Gastrocnemius medialis (tissue), 4 donors: Measurements from ENCODE around the gene PLBD2. TPM values are rescaled to one million over a fixed set of nuclear protein-coding genes. Genes with fewer than 3 reads are reported as not detected.

Source experiments
- ATAC-seq, 2 donors: fragments of 150-250 bp; one replicate each; pipeline ENCODE4 v1.9.1; 2016
- DNase-seq, 2 donors: peaks; one replicate each; pipeline ENCODE4 v3.0.0-alpha.2; 2019
- H3K27ac ChIP-seq, 4 donors: fragments of 200-600 bp; sonication (generic); 1 replicate in 1 of 4; 2 replicates in 3 of 4; pipeline ENCODE4 v1.5.1; 2016 to 2018; ENCODE audit warnings: mild to moderate bottlenecking in 2 of 4, moderate library complexity in 1 of 4
- H3K27me3 ChIP-seq, 3 donors: fragments of 200-600 bp; sonication (generic) in 2 of 3; 1 replicate in 1 of 3; 2 replicates in 2 of 3; pipeline versions ENCODE4 v1.5.1 to v1.6.0; 2016 to 2019; ENCODE audit warnings: mild to moderate bottlenecking in 1 of 3, moderate library complexity in 1 of 3
- H3K36me3 ChIP-seq, 2 donors: fragments of 200-600 bp; sonication (generic) in 1 of 2; one replicate each; pipeline ENCODE4 v1.5.1; 2017 to 2018
- H3K4me1 ChIP-seq, 2 donors: fragments of 200-600 bp; sonication (generic) in 1 of 2; one replicate each; pipeline ENCODE4 v1.5.1; 2016 to 2017; ENCODE audit warnings: mild to moderate bottlenecking in 2 of 2
- H3K4me3 ChIP-seq, 4 donors: fragments of 200-600 bp; sonication (generic) in 3 of 4; 1 replicate in 1 of 4; 2 replicates in 3 of 4; pipeline ENCODE4 v1.5.1; 2016 to 2019; ENCODE audit warnings: mild to moderate bottlenecking in 2 of 4
- H3K9me3 ChIP-seq, 3 donors: fragments of 200-600 bp; sonication (generic) in 2 of 3; 1 replicate in 1 of 3; 2 replicates in 2 of 3; pipeline ENCODE4 v1.5.1; 2016 to 2019
- POLR2A ChIP-seq, 2 donors: fragments of 450-650 bp; IDR thresholded peaks; one replicate each; pipeline ENCODE4 v1.6.1; 2017; ENCODE audit warnings: antibody characterized with exemption in 2 of 2, mild to moderate bottlenecking in 2 of 2, moderate library complexity in 2 of 2
- in situ Hi-C, 4 donors: fragments of 200-750 bp; cut with MboI; loops; one replicate each; pipeline versions ENCODE4 v1.15.0 to v1.8.0; 2017; ENCODE audit warnings: low sequenced_read_pairs in 4 of 4
- intact Hi-C: fragments of 100-400 bp; cut with DNase I; formaldehyde crosslinking; loops from one replicate; pipeline ENCODE4 v1.15.1; 2023; ENCODE audit warnings: low total_unique reads
- total RNA-seq, 4 donors: library from RNA; depleted of rRNA; stranded (reverse); fragments of >200 nt; gene quantifications; one replicate each; pipeline versions ENCODE4 v1.1.0 to v1.2.3, GENCODE V29; 2016
- TF ChIP-seq, protein P1 (sequence below), 5 experiments: fragments of 450-650 bp in 3 of 5; fragments of 200-600 bp in 2 of 5; sonication (generic) in 2 of 5; IDR thresholded peaks in 4 of 5; conservative IDR thresholded peaks in 1 of 5; 1 replicate in 4 of 5; 2 replicates in 1 of 5; pipeline ENCODE4 v1.5.1; 2016 to 2019; ENCODE audit warnings: antibody characterized with exemption in 5 of 5, mild to moderate bottlenecking in 3 of 5, moderate library complexity in 3 of 5

The PLBD2 gene
- total RNA-seq, 4 donors from 2014 or later = 12.0 to 28.9 (median 26.8) TPM

DNA sequence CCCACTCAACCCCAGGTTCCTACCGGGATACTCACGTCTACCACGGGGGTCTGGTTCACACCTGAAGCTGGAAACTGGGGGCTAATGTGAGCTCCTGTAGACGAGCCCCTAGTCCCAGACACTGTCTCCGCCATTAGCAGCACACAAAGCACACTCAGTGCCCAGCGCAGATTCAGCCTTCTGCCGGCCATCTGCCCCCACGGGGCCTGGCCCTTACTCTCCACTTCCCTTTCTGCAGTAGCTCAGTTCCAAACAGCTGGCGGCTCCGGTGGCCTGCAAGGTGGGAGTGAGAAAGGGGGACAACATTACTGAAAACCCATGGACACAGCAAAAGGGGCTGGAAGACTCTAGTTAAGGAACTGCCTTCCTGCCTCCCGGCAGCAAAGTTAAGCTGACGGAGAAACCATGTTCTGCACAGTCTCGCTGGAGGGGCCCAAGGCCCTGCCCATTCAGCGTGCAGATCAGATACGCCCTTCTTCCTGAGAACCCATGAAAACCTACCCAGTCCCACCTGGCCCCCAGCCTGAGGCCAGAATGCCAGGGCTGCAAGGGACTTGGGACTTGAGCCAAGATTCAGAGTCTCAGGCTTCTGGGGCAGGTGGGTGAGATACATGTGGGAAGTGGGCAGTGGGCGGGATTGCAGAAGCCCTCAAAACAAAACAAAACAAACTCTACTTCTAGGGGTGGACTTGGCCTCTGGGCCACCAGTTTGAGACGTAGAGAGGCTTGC, 25.5 kb upstream of the PLBD2 start:
- Histone ChIP-seq H3K27me3 (no peaks in the 10 kb centered on the region), H3K4me3 (peak overlapping the region; percentile 77 to 85 (median 82)), H3K4me1 (peaks cover 11 to 16% of the 10 kb centered on the region in 2 donors), H3K9me3 (no peaks in the 10 kb centered on the region), H3K36me3 (peaks cover 0 to 17% of the 10 kb centered on the region in 2 donors), H3K27ac (peak overlapping the region in 3 of 4 donors; percentile 21 to 85 (median 44))
- DNase-seq (no peak), ATAC-seq (no peak)
- in situ Hi-C loops = loop anchor here in 1 of 4 donors (10.0 kb wide), 1 partner anchor 148 kb away; the partner anchor contains the start of genes DDX54 and RITA1
- TF ChIP-seq POLR2A (IDR thresholded peaks at IDR 0.05) = no peak
- TF ChIP-seq, protein P1, sequence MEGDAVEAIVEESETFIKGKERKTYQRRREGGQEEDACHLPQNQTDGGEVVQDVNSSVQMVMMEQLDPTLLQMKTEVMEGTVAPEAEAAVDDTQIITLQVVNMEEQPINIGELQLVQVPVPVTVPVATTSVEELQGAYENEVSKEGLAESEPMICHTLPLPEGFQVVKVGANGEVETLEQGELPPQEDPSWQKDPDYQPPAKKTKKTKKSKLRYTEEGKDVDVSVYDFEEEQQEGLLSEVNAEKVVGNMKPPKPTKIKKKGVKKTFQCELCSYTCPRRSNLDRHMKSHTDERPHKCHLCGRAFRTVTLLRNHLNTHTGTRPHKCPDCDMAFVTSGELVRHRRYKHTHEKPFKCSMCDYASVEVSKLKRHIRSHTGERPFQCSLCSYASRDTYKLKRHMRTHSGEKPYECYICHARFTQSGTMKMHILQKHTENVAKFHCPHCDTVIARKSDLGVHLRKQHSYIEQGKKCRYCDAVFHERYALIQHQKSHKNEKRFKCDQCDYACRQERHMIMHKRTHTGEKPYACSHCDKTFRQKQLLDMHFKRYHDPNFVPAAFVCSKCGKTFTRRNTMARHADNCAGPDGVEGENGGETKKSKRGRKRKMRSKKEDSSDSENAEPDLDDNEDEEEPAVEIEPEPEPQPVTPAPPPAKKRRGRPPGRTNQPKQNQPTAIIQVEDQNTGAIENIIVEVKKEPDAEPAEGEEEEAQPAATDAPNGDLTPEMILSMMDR (IDR thresholded peaks at IDR 0.05 in 4 of 5, conservative IDR thresholded peaks at IDR 0.05 in 1 of 5) = no peak
- intact Hi-C loops = loop anchor here (10.0 kb wide), 1 partner anchor 138 kb away; no protein-coding TSS in a partner anchor

DNA sequence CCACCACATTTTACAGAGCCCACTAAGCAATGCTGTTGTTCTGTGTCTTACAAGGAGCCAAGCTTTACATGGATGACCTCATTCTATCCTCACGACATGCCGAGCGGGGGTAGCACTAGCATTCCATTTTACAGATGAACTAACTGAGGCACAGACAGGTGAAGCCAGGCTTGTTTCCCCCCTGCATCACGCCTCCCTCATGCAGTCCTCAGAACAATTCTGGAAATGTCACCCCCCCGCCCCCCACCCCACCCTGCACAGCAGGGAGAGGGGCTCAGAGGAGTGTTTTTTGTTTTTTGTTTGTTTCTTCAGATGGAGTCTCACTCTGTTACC, 25.0 kb upstream of the PLBD2 start:
- Histone ChIP-seq H3K9me3 (no peaks in the 10 kb centered on the region), H3K27ac (peak overlapping the region; percentile 44 to 85 (median 82)), H3K27me3 (no peaks in the 10 kb centered on the region), H3K36me3 (peaks cover 0 to 17% of the 10 kb centered on the region in 2 donors), H3K4me3 (peak overlapping the region; percentile 77 to 85 (median 82)), H3K4me1 (peaks cover 11 to 16% of the 10 kb centered on the region in 2 donors)
- DNase-seq = no peak
- ATAC-seq = no peak
- TF ChIP-seq, protein P1 (IDR thresholded peaks at IDR 0.05 in 4 of 5, conservative IDR thresholded peaks at IDR 0.05 in 1 of 5) = no peak
- no peak for TF ChIP-seq POLR2A (IDR thresholded peaks at IDR 0.05)
- intact Hi-C loops (loop anchor here (10.0 kb wide), 1 partner anchor 139 kb away; no protein-coding TSS in a partner anchor), in situ Hi-C loops (loop anchor here in 1 of 4 donors (10.0 kb wide), 1 partner anchor 149 kb away; the partner anchor contains the start of genes DDX54 and RITA1)

DNA sequence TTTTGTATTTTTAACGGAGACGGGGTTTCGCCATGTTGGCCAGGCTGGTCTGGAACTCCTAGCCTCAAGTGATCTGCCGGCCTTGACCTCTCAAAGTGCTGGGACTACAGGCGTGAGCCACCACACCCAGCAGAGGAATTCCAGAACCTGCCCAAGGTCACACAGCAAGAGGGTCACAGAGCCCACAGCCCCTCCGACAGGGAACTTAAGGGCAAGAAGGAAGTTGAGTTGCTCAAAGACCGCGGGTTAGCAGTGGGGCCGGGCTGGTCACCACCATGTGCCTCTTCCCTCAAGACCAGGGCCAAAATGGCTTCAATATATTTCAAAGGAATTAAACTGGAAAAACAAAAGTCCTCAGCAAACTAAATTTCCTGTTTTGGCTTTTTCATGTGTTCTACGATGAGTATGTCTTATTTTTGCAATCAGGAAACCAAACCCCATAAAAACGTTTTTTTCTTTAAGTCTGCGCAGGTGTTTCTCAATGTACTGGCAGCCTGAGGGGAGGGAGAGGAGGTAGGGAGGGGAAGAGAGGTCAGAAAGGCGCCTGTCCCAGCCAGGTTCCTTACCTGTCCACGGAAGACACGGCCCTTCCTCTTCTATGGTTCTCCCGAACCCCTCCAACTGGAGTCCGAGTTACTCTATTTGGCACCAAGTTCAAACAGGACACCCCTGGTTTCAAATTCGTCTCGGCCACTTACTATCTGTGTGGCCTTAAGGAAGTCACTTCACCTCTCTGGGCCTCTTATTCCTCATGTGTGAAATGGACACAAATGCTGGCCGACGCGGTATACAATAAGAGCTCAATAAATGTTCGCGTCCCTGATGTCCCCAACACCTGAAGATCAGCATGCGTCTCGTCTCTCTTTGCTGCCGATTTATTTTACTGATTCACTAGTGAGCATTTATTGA, 24.3 kb upstream of the PLBD2 start:
- peak overlapping the region; percentile 77 to 85 (median 82) for H3K4me3 ChIP-seq
- peaks cover 0 to 17% of the 10 kb centered on the region in 2 donors for H3K36me3 ChIP-seq
- no peak for DNase-seq
- H3K27me3 ChIP-seq = no peaks in the 10 kb centered on the region
- no peaks in the 10 kb centered on the region for H3K9me3 ChIP-seq
- intact Hi-C loops = loop anchor here (10.0 kb wide), 1 partner anchor 139 kb away; no protein-coding TSS in a partner anchor
- peaks cover 11 to 16% of the 10 kb centered on the region in 2 donors for H3K4me1 ChIP-seq
- TF ChIP-seq, protein P1 (IDR thresholded peaks at IDR 0.05 in 4 of 5, conservative IDR thresholded peaks at IDR 0.05 in 1 of 5) = no peak
- no peak for TF ChIP-seq POLR2A (IDR thresholded peaks at IDR 0.05)
- H3K27ac ChIP-seq = peak overlapping the region; percentile 80 to 85 (median 82)
- in situ Hi-C loops = loop anchor here in 1 of 4 donors (10.0 kb wide), 1 partner anchor 149 kb away; the partner anchor contains the start of genes DDX54 and RITA1
- peak; percentile 9 to 21 for ATAC-seq

DNA sequence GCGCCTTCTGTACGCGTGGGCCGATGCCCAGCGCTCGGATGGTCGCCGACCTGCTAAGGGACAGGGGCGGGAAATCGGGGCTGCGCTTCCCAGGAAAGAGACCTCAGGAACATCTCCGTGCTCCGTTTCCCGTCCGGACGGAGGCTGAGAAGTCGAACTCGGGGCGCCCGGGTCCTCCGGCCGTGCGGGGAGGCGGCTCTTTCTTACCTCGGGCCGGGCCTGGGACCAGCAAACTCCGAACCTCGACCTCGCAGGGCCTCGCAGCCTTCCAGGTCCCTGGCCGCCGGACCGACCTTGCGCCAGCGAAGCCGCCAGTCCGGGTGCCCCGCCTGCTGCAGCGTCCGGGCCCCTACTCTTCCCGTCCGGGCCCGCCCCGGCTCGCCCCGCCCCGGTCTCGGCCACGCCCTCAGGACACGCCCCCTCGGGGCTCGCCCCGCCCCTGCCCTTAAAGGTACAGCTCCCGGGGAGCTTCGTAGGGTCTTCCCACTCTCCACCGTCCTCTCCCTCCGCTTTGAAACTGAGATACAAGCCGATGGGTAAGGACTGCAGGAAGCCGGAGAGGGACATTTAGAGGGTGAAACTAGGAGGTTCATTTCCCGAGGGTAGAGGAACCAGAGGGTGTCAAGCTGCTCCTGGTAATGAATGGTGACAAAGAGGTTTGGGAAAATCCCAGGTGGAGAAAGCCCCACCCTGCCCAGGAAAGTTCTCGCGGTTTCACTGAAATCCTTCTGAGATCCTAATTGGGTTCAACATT, 23.4 kb upstream of the PLBD2 start, which contains the start of gene SLC8B1:
SLC8B1 (minus strand) TSS at position 324 of the 754 bp plus-strand sequence. CDS start 2,231 bp downstream, outside the sequence.
- peaks cover 0 to 17% of the 10 kb centered on the region in 2 donors for H3K36me3 ChIP-seq
- DNase-seq (peak; percentile 74 to 85), ATAC-seq (peak; percentile 90 to 95)
- in situ Hi-C loops (loop anchor here in 1 of 4 donors (10.0 kb wide), 1 partner anchor 150 kb away; the partner anchor contains the start of genes DDX54 and RITA1), intact Hi-C loops (loop anchor here (1.0 to 10.0 kb wide), 2 partner anchors 23 to 140 kb away; partner anchors contain the start of gene PLBD2)
- no peaks in the 10 kb centered on the region for H3K27me3 ChIP-seq
- no peaks in the 10 kb centered on the region for H3K9me3 ChIP-seq
- peaks cover 11 to 16% of the 10 kb centered on the region in 2 donors for H3K4me1 ChIP-seq
- TF ChIP-seq, protein P1 (IDR thresholded peaks at IDR 0.05 in 4 of 5, conservative IDR thresholded peaks at IDR 0.05 in 1 of 5) = no peak
- TF ChIP-seq POLR2A (IDR thresholded peaks at IDR 0.05) = peak; percentile 89 to 92
- peak within 1 kb of the TSS; percentile 77 to 85 (median 82) for H3K4me3 ChIP-seq
- peak within 1 kb of the TSS; percentile 80 to 85 (median 82) for H3K27ac ChIP-seq
